ENCODE results near the gene GMEB2.

The GMEB2 gene

DNA sequence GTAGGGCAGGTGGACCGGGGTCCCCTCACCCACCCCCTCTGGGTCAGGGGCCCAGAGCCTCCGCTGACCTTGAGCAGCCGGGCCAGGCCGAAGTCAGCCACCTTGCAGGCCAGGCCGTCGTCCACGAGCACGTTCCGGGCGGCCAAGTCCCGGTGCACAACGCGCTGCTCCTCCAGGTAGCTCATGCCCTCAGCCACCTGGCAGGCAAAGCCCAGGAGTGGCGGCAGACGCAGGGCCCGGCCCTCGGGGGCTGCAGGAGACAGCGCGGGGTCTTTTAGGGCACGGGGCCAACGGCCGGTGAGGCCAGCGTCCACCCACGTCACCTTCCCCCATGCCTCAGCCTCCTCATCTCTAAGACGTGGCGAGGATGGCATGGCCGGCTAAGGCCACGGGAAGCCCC, 85.5 kb downstream of the GMEB2 start:
- no peak for DNase-seq

DNA sequence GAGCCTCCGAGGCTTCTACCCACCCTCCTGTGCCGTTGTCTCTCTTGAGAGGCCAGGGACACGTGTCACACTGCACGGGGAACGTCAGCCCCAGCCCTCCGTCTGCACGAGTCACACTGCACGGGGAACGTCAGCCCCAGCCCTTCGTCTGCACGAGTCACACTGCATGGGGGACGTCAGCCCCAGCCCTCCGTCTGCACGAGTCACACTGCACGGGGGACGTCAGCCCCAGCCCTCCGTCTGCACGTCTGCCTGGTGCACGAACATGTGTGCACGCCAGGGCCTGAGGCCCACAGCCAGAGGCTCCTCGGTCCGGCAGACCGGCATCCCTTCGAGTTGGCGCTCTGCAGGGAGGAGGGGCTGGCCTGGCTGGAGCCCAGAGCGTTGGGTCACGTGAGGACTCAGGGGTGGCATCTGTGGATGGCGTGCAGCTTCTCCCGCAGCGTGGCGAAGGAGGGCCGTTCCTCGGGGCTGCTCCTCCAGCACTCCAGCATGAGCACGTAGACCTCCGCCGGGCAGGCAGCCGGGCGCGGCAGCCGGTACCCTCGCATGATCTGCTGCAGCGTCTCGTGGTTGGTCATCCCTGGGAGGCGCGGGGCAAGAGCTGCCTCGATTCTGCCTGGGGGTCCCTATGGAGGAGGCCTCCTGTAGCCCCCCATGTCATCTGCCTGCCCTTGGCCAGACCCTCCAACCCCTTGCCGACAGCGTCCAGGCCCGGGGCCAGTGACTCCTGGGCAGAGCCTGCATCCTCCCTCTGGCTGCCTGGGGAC, 86.3 kb downstream of the GMEB2 start:
- DNase-seq: no peak

DNA sequence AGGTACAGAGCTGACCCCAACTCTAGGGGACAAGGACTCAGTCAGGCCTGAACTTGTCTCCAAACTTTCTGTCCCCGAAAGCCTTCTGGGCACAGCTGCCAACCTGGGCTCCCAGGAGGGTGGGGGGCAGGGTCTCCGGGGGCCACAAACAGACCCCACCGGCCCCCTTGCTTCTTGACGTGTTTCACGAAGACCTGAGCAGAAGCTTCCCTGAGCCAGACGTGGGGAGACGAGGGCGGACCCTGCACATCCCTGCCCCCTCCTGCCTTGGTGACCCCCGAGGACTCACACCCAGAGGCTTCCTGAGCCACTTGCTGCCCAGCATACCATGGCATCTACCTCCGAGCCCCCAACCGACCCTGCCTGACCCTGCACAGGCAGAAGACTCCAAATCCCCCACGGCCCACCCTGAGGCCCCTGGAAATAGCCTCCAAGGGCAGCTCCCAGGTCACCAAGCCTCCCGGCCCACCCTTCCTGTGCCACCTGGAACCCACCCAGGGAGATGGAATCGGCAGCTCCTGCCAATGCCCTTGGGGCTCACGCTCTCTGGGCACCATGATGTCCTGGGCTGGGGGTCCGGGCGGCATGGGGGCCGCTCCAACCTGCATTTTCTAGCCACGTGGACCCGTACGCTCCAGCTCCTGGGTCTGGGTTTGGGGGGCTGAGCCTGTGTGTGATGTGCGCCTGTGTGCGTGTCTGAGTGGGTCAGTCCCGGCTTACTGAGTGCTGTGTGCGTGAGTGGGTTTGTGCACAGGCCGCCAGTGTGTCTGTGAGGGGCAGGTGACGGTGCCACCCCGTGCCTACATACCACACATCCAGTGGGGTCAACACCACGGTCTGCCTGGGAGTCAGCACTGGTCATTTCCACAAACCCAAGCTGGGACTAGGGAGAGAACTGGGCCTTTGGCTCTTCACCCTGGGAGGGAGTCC, 87.2 kb downstream of the GMEB2 start:
- no peak for DNase-seq

DNA sequence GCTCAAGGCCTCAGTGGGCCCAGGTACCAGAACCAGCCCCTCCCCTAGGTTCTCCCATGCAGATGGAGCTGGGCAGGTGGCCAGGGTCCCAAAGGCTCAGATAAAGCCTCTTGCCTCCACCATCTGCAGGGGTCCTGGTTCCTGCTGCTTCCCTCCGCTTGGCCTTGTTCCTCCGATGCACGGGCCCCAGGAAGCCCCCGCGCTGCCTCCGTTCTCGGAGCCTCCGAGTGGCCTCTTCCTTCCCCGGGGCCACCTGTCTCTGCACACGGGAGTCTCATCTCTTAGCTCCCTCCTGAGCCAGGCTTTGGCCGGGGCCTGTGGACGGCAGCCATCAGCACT, 87.8 kb downstream of the GMEB2 start:
- DNase-seq: no peak

DNA sequence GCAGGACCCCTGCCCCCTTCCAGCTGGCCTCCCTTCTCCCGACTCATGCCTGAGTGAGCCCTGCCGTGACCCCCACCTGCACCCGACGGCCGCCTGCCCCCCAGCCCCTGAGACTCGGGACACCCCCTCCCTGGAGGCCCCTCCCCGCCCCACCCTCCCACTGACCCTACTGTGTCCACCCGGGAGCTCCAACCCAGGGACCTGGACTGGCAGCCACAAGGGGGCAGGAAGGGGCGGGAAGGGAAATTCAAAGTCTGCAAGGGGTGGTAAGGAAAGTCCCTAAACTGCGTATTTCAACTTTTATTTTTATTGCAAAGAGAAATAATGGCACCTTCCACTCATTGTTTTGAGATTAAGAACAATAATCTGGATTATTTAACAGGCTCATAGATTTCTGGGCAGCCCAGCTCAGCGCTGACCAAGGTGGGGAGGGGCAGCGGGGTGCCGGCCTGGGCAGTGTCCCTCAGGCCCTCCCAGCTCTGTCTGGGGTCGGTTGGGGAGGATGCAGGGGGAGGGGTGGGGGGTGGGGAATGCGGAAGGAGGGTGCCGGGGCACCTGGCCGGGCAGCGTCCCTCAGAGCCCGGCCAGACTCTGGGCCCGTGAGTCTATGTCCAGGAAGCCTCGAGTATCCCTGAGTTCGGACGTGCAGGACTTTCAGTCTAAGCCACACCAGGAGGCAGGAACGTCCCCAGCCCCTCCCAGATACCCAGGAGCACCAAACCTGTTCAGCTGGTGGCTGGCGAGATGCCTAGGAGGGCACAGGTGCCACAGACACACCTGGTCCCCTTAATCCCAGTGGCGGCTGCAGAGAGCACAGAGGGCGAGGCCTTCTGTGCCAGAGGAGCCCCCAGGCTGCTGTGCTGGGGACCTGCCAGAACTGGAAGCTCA, 88.5 kb downstream of the GMEB2 start:
- DNase-seq: no peak

Measured in stimulated activated CD4-positive, alpha-beta T cell treated with anti-CD3 and anti-CD28 coated beads, Interleukin-15, amount 100 ng/mL, for 24 hours (primary cell).